Left lung (tissue), 10 donors: ENCODE results near the gene ADAM19. TPM values are rescaled to one million over a fixed set of nuclear protein-coding genes. Genes with fewer than 3 reads are reported as not detected.

Experiments
- ATAC-seq: fragments of 200-7000 bp; cut with Tn5 transposase; one replicate; pipeline ENCODE4 v1.9.1; 2020; ENCODE audit warnings: moderate library complexity
- DNase-seq, 4 donors: peaks; one replicate each; pipeline ENCODE4 v3.0.0-alpha.2; 2013 to 2020
- H3K27ac ChIP-seq, 2 donors: fragments of 200-600 bp; sonication (generic) in 1 of 2; one replicate each; pipeline versions ENCODE4 v1.5.0 to v1.8.0; 2020 to 2021
- H3K27me3 ChIP-seq, 2 donors: fragments of 200-600 bp; sonication (generic) in 1 of 2; one replicate each; pipeline versions ENCODE4 v1.5.0 to v1.8.0; 2020 to 2021
- H3K36me3 ChIP-seq, 2 donors: fragments of 200-600 bp; sonication (generic) in 1 of 2; one replicate each; pipeline versions ENCODE4 v1.5.0 to v1.8.0; 2020 to 2021
- H3K4me1 ChIP-seq, 2 donors: fragments of 200-600 bp; one replicate each; pipeline ENCODE4 v1.8.0; 2021
- H3K4me3 ChIP-seq, 2 donors: fragments of 200-600 bp; sonication (generic) in 1 of 2; one replicate each; pipeline versions ENCODE4 v1.5.0 to v1.8.0; 2020 to 2021; ENCODE audit warnings: mild to moderate bottlenecking in 1 of 2
- H3K9me3 ChIP-seq, 2 donors: fragments of 200-600 bp; sonication (generic) in 1 of 2; one replicate each; pipeline versions ENCODE4 v1.5.0 to v1.8.0; 2020 to 2021
- CTCF ChIP-seq, 2 donors: fragments of 200-600 bp; sonication (generic) in 1 of 2; IDR thresholded peaks; one replicate each; pipeline versions ENCODE4 v1.5.0 to v1.8.0; 2021; ENCODE audit warnings: antibody characterized with exemption in 2 of 2
- intact Hi-C, 2 donors: fragments of 100-400 bp; cut with DNase I; formaldehyde crosslinking; loops; one replicate each; pipeline versions ENCODE4 v1.11.2 to v1.14.2; 2022
- polyA plus RNA-seq, 6 donors: library from polyadenylated mRNA; unstranded; fragments of 120-200 nt; gene quantifications; one replicate each; pipeline ENCODE4 v1.2.1, GENCODE V29; 2013; ENCODE audit not compliant: insufficient read length in 6 of 6
- total RNA-seq, 2 donors: library from RNA; stranded (reverse); fragmentation: NEBNext Ultra II Directional; extraction: Animal tissue kit (Norgen Biotek cat#: 25700); gene quantifications; one replicate each; pipeline ENCODE4 v1.2.1, GENCODE V29; 2021
- donor health status: DM: no; HTN: yes; CAD: no.
- donor health status: DM: no; HTN: no; CAD: no.

ADAM19 gene
- total and polyA plus RNA-seq, 8 donors, result 14.9 to 21.5 (median 19.2) TPM

- H3K27me3 ChIP-seq, result no peaks in the 10 kb centered on the region
- no peaks in the 10 kb centered on the region for H3K9me3 ChIP-seq
- H3K4me3 ChIP-seq, result no peak overlapping the region
- H3K36me3 ChIP-seq, result peaks cover 0 to 4% of the 10 kb centered on the region in 2 donors
- no peak for ATAC-seq
- H3K27ac ChIP-seq, result peak overlapping the region in 1 of 2 donors; percentile 54
- DNase-seq, result no peak
- H3K4me1 ChIP-seq, result peaks cover 11 to 49% of the 10 kb centered on the region in 2 donors
- no peak for TF ChIP-seq CTCF (IDR thresholded peaks at IDR 0.05)
- intact Hi-C loops, result no loop called here
Observed at GRCh38 chr5:157555037-157555640, 20.4 kb downstream of the ADAM19 start.

DNA sequence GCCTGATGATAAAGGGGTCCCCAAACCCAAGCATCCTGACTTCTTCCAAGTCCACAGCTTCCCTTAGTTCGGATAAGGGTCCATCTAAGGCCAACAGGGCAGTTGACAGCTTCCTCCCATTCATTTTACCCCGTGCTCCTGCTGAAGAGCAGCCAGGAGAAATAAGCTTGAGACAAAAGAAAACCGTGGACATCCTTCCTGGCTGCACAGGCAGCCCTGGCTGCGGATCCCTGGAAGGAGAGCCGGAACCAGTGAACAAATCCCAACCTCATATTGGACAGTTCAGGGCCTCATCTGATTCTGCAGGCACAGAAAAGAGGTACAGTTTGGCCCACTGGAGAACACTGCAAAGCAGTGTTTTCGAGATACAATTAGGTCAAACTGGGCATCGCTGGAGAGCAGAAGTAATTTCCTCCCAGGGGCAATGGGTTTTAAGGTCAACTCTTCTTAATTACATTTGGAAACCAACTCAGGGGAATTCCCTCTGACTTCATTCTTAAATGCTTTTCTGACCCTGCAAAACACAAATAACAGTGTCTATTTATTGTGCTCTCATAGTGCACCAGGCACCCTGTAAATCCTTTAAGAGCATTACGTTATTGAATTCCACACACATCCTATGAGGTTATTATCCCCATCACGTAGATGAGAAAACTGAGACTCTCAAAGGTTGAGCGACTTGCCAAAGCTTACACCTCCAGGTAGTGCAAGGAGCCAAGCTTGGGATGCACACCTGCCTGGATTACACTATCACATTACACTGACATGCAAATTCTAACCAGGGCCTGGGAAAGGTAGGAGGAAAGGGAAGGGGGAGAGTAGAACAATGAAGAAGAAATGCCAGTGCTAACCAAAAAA, 21.2 kb downstream of the ADAM19 start:
- intact Hi-C loops, result no loop called here
- no peaks in the 10 kb centered on the region for H3K9me3 ChIP-seq
- H3K27ac ChIP-seq, result peak overlapping the region in 1 of 2 donors; percentile 54
- DNase-seq, result no peak
- H3K4me1 ChIP-seq, result peaks cover 11 to 50% of the 10 kb centered on the region in 2 donors
- peaks cover 0 to 4% of the 10 kb centered on the region in 2 donors for H3K36me3 ChIP-seq
- H3K4me3 ChIP-seq, result no peak overlapping the region
- no peak for TF ChIP-seq CTCF (IDR thresholded peaks at IDR 0.05)
- no peaks in the 10 kb centered on the region for H3K27me3 ChIP-seq
- ATAC-seq, result no peak

GRCh38 chr5:157552650-157553049, 22.9 kb downstream of the ADAM19 start:
- no peak for DNase-seq
- intact Hi-C loops, result no loop called here
- no peaks in the 10 kb centered on the region for H3K27me3 ChIP-seq
- H3K27ac ChIP-seq, result no peak overlapping the region
- no peaks in the 10 kb centered on the region for H3K9me3 ChIP-seq
- H3K4me3 ChIP-seq, result no peak overlapping the region
- peaks cover 17 to 52% of the 10 kb centered on the region in 2 donors for H3K4me1 ChIP-seq
- TF ChIP-seq CTCF (IDR thresholded peaks at IDR 0.05), result no peak
- H3K36me3 ChIP-seq, result peaks cover 0 to 4% of the 10 kb centered on the region in 2 donors
- ATAC-seq, result no peak

DNA sequence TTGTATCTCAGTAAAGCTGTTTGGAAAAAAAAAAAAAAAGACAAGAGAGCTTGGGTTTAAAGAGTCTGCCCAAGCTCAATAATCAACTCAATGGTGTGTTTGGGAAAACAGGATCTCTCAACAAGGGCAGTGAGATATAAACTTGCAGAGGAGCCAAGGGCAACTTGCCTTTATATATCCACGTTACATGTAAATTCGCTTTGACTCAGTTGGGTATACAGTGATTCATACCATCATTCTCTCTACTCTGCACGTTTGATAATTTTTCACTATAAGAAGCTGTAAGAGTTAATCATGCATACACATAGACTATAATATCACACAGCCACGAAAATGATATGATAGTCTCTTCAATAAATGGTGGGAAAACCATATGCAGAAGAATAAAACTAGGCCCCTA, 24.9 kb downstream of the ADAM19 start:
- Histone ChIP-seq H3K27me3 (no peaks in the 10 kb centered on the region), H3K9me3 (no peaks in the 10 kb centered on the region), H3K4me1 (peaks cover 17 to 63% of the 10 kb centered on the region in 2 donors), H3K36me3 (no peaks in the 10 kb centered on the region), H3K27ac (no peak overlapping the region), H3K4me3 (no peak overlapping the region)
- no peak for TF ChIP-seq CTCF (IDR thresholded peaks at IDR 0.05)
- intact Hi-C loops, result no loop called here
- DNase-seq, result no peak
- no peak for ATAC-seq

DNA sequence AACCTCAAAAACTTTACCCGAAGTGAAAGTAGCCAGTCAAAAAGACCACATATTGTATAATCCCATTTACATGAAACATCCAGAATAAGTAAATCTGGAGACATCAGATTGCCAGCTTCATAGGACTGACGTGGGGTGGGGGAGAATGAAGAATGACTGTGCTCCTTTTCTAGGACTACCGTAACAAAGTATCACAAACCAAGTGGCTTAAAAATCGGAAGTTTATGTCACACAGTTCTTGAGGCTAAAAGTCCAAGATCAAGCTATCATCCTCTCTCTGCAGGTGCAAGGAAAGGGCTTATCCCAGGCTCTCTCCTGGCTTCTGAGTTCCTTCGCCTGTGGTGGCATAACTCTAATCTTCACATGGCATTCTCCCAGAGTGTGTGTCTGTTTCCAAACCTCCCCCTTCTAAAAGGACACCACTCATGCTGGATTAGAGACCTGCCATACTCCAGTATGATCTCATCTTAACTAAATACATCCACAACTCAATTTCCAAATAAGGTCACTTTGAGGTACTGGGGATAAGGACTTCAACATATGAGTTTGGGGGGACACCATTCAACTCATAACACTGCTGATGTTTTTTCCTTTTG, 25.5 kb downstream of the ADAM19 start:
- H3K9me3 ChIP-seq, result no peaks in the 10 kb centered on the region
- no peaks in the 10 kb centered on the region for H3K36me3 ChIP-seq
- no peak overlapping the region for H3K27ac ChIP-seq
- no peak overlapping the region for H3K4me3 ChIP-seq
- no peak for TF ChIP-seq CTCF (IDR thresholded peaks at IDR 0.05)
- no peaks in the 10 kb centered on the region for H3K27me3 ChIP-seq
- intact Hi-C loops, result no loop called here
- ATAC-seq (no peak), DNase-seq (no peak)
- peaks cover 15 to 63% of the 10 kb centered on the region in 2 donors for H3K4me1 ChIP-seq
